ENCODE measurements around the gene ADAM15.

DNA sequence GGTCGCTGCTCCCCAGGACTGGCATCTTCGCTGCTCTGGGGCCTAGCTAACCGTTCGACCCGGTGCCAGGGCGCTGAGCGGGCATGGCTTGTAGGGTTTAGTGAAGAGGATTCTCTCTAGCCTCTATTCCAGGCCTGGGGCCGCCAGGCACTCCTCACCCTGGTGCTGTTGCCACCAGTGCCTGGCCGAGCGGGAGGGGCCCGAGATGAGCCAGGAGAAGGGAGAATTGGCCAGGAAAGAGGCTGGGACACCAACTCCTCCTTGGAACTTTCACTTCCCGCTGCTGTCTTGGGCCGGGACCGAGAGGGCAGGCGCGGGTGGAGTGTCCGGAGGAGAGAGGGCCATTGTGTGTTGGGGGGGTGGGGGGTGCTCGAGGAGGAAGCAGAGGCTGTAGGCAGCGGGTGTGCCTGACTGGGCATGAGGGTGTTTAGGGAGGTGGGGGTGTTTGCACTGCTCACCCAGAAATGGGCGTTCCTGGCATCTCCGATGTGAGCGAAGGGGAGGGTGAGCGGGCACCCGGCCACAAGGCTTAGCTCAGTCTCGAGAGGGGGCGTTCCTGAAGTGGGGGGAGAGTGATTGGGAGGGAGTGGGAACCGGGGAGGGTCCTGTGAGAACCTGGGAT lies 772 bp downstream of the ADAM15 start:
- peak; percentile 20 for TF ChIP-seq POLR2A (IDR thresholded peaks at IDR 0.05)
- TF ChIP-seq, protein P1, sequence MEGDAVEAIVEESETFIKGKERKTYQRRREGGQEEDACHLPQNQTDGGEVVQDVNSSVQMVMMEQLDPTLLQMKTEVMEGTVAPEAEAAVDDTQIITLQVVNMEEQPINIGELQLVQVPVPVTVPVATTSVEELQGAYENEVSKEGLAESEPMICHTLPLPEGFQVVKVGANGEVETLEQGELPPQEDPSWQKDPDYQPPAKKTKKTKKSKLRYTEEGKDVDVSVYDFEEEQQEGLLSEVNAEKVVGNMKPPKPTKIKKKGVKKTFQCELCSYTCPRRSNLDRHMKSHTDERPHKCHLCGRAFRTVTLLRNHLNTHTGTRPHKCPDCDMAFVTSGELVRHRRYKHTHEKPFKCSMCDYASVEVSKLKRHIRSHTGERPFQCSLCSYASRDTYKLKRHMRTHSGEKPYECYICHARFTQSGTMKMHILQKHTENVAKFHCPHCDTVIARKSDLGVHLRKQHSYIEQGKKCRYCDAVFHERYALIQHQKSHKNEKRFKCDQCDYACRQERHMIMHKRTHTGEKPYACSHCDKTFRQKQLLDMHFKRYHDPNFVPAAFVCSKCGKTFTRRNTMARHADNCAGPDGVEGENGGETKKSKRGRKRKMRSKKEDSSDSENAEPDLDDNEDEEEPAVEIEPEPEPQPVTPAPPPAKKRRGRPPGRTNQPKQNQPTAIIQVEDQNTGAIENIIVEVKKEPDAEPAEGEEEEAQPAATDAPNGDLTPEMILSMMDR (IDR thresholded peaks at IDR 0.05), result no peak
